ENCODE data around the gene ADAM30.

Gene ADAM30

DNA sequence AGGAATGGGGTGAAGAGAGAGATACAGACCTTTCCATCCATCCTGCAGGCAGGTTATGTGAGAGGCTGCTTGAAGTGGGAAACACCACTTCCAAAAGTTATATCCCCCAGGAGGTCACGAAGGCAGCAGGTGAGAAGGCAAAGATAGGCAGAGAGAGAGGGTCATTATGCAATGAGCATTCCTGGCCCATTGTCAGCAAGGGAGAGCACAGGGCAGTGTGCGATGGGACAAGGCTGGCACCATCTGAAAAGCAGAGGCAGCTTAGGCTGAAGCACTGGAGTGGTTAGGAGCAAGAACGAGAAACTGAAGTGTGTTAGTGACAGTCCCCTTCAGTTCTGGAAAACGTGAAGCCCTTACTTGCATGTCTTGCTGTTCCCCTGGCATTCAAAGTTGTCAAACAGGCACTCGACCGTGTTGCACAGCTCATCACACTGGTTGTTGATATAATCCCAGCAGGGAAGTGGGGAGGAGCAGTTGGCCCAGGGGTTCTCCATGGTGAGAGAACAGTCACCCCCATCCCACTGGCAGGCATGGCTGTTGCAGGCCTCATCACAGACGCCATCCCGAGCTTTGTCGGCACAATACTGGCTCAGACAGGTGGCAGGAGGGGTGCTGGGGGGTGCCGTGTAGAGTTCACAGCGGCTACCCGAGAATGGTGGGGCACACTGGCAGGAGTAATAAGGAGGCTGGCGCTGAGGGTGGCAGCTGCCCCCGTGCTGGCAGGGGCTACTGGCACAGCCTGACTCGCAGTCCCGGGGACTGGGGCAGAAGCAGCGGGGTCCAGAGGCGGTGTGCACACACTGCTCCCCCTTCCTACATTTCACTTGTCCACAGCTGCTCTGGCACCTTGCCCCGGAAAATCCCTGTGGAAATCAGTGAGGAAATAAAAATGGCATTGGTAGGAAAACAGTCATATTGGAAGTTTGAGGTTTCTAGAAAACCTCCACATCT is 28.9 kb upstream of the ADAM30 start:
- 91 to 96% methylated on average over 7 to 15 of the region's 19 CpGs for WGBS, 2 experiments (ENCODE audit: insufficient coverage in 2 of 2)

DNA sequence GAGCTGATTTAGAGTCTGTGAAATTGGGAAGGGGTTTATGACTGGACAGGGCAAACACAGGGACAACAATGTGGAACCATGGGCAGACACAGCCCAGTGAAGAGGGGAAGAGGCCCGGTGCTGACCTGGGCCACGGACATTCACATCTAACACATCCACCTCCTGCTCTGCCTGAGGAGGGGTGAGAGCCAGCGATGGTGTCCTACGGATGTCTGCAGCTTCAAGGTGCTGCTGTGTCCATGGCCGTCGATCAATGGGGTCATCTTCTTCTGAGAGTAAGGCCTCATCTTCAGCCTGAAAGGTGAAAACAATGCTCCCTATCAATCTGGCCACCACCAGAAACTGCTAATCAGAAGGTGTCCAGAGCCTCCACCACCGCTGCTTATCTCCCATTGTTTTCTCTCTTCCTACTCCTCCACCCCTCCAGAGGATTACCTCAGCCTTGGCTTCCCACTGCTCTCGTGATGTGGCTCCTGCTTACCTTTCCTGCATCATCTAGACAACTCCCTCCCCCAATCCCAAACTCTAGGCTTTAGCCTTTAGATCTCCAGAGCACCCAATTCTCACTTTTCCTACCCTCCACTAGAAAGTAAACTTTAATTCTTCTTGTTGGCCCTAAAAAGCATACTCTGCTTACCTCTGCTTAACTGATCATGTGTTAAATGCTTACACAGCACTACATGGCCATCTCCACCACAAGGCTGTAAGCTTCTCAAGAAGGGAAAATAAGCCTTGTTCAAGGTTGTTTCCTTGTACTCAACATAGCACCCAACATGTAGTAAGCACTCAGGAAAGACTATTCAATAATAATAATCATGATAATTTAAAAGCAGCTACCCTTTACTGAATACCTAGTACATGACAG is 24.0 kb upstream of the ADAM30 start:
- Histone ChIP-seq H3K4me3 (ENCODE audit: extremely low read depth, insufficient read depth, low read length, poor library complexity, severe bottlenecking) (no peak overlapping the region), H3K9me3 (ENCODE audit: control insufficient read depth, low read length) (no peaks in the 10 kb centered on the region), H3K27ac (ENCODE audit: low read depth, low read length, severe bottlenecking) (no peak overlapping the region), H3K4me1 (ENCODE audit: control insufficient read depth, insufficient read depth, low read length, poor library complexity, severe bottlenecking) (no peaks in the 10 kb centered on the region), H3K36me3 (ENCODE audit: control insufficient read depth, insufficient read depth, low read length) (peaks cover 96% of the 10 kb centered on the region)
- 91 to 97% methylated on average over 5 to 7 of the region's 8 CpGs for WGBS, 2 experiments (ENCODE audit: insufficient coverage in 2 of 2)

More for the DNA sequence above, 28.9 kb upstream of the ADAM30 start:
- Histone ChIP-seq H3K36me3 (ENCODE audit: control insufficient read depth, insufficient read depth, low read length) (peaks cover 89% of the 10 kb centered on the region), H3K27ac (ENCODE audit: low read depth, low read length, severe bottlenecking) (no peak overlapping the region), H3K9me3 (ENCODE audit: control insufficient read depth, low read length) (no peaks in the 10 kb centered on the region), H3K4me1 (ENCODE audit: control insufficient read depth, insufficient read depth, low read length, poor library complexity, severe bottlenecking) (no peaks in the 10 kb centered on the region), H3K4me3 (ENCODE audit: extremely low read depth, insufficient read depth, low read length, poor library complexity, severe bottlenecking) (no peak overlapping the region)

DNA sequence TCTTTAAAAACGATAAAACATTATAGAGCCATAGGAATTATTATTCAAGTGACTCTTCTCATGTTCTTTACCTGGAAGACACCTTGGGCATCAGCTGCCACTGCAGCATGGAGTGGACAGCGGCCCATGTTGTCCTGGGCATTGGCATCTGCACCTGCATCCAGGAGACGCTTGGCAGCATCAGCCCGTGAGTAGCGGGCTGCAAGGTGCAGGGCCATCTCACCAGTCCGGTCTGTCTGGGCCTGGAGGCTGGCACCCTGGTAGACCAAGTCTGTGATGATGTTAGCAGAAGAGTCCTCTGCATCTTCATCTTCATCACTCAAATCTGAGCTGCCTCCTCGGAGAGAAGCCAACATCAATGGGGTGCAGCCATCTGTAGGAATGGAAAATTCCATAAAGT is 22.9 kb upstream of the ADAM30 start:
- Histone ChIP-seq H3K4me1 (ENCODE audit: control insufficient read depth, insufficient read depth, low read length, poor library complexity, severe bottlenecking) (no peaks in the 10 kb centered on the region), H3K9me3 (ENCODE audit: control insufficient read depth, low read length) (no peaks in the 10 kb centered on the region), H3K27ac (ENCODE audit: low read depth, low read length, severe bottlenecking) (no peak overlapping the region), H3K36me3 (ENCODE audit: control insufficient read depth, insufficient read depth, low read length) (peaks cover 97% of the 10 kb centered on the region), H3K4me3 (ENCODE audit: extremely low read depth, insufficient read depth, low read length, poor library complexity, severe bottlenecking) (no peak overlapping the region)
- WGBS, 2 experiments (ENCODE audit: insufficient coverage in 2 of 2), result 95 to 100% methylated on average over 2 to 5 of the region's 7 CpGs

DNA sequence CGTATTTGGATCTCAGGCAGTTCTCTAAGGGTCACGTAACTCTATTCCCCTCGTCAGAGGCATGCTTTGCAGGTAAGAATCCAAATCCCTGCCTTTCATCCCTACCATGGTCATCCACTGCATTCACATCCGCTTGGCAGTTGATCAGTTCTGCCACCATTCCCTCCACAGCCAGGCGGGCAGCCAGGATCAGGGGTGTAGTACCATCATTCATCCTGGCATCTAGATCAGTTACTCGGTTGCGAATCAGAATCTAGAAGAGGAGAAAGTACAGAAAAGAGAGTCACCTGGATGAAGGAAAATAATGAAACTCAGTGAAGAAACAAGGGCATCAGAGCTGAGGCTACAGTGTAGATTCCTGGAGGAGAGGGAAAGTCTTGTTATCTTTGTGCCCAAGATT is 22.0 kb upstream of the ADAM30 start:
- Histone ChIP-seq H3K36me3 (ENCODE audit: control insufficient read depth, insufficient read depth, low read length) (peaks cover 95% of the 10 kb centered on the region), H3K27ac (ENCODE audit: low read depth, low read length, severe bottlenecking) (no peak overlapping the region)
- 87 to 100% methylated on average over 4 to 5 of the region's 7 CpGs for WGBS, 2 experiments (ENCODE audit: insufficient coverage in 2 of 2)

DNA sequence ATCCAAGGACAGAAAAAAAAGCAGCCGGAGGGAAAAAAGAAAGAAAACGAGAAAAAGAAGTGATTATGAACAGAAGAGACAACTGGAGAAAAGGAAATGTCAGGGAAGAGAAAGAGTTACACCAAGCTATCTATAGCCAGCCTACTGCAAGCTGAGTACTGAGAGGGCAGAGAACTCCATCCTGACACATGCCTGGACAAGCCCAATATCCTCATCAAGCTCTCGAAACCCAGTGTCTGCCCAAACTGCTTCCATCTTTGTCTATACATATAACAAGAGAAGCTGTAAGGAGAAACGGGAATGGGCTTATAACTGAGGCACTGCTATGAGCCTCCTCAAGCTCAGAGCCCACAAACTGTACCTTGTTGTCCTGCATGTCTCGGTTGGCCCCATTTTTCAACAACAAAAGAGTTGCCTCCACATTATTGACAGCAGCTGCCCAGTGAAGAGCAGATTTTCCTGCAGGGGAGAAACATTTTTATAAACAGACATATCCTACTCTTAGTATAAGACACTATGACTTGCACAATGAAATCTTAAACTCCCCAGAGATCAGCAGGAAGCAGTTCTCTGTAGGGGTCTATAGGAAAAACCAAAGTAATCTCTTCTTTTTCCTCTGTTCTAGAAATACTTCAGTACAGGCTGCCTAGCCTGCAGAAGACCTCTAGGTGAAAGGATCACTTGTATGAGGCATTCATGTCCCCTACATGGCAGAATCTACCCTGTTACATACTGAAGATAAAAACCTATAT is 21.2 kb upstream of the ADAM30 start:
- Histone ChIP-seq H3K27ac (ENCODE audit: low read depth, low read length, severe bottlenecking) (no peak overlapping the region), H3K9me3 (ENCODE audit: control insufficient read depth, low read length) (no peaks in the 10 kb centered on the region), H3K36me3 (ENCODE audit: control insufficient read depth, insufficient read depth, low read length) (peaks cover 87% of the 10 kb centered on the region), H3K4me1 (ENCODE audit: control insufficient read depth, insufficient read depth, low read length, poor library complexity, severe bottlenecking) (no peaks in the 10 kb centered on the region), H3K4me3 (ENCODE audit: extremely low read depth, insufficient read depth, low read length, poor library complexity, severe bottlenecking) (no peak overlapping the region)
- WGBS, 2 experiments (ENCODE audit: insufficient coverage in 2 of 2), result 92 to 95% methylated on average over 3 to 4 of the region's 5 CpGs

More for the DNA sequence above, 22.0 kb upstream of the ADAM30 start:
- Histone ChIP-seq H3K4me3 (ENCODE audit: extremely low read depth, insufficient read depth, low read length, poor library complexity, severe bottlenecking) (no peak overlapping the region), H3K9me3 (ENCODE audit: control insufficient read depth, low read length) (no peaks in the 10 kb centered on the region), H3K4me1 (ENCODE audit: control insufficient read depth, insufficient read depth, low read length, poor library complexity, severe bottlenecking) (no peaks in the 10 kb centered on the region)

DNA sequence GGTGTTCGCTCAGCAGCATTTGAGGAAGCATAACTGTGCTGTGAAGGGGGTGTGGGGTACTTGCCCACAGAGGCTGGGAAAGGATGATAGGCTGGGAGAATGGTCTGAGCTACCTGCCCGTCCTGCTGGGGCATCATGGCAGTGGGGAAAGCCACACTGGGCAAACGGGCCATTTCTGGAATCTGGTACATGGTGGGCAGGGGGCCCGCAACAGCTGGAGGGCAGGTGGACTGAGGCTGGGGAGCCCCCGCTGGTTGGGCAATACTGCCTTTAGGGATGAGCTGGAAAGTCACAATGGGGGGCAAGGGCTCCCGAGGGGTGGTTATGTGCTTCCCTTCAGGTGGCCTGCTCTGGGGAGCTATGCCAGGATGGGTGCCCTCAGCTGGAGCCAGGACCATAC is 19.2 kb upstream of the ADAM30 start:
- Histone ChIP-seq H3K27ac (ENCODE audit: low read depth, low read length, severe bottlenecking) (no peak overlapping the region), H3K9me3 (ENCODE audit: control insufficient read depth, low read length) (no peaks in the 10 kb centered on the region), H3K36me3 (ENCODE audit: control insufficient read depth, insufficient read depth, low read length) (peaks cover 79% of the 10 kb centered on the region), H3K4me1 (ENCODE audit: control insufficient read depth, insufficient read depth, low read length, poor library complexity, severe bottlenecking) (no peaks in the 10 kb centered on the region), H3K4me3 (ENCODE audit: extremely low read depth, insufficient read depth, low read length, poor library complexity, severe bottlenecking) (no peak overlapping the region)
- 88 to 93% methylated on average over 5 to 6 of the region's 6 CpGs for WGBS, 2 experiments (ENCODE audit: insufficient coverage in 2 of 2)

DNA sequence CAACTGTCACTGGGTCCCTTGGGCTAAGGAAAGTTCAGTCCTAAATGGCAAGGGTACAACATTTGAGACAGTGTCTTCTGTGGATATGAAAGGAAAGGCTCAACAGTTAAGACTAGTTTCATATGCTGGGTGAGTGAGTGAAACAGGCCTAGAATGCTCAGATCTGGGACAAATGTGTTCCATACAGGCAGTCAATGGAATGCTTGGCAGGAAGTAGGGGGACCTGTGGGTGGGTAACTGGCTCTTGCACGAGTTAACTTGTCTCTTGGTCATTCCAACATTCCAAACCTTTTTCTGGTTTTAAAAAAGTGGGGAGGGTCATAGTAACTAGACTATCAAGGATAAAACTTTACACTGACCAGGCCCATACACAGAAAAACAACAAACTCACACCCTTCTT is 17.8 kb upstream of the ADAM30 start:
- H3K4me3 ChIP-seq (ENCODE audit: extremely low read depth, insufficient read depth, low read length, poor library complexity, severe bottlenecking), result no peak overlapping the region
- no peaks in the 10 kb centered on the region for H3K9me3 ChIP-seq (ENCODE audit: control insufficient read depth, low read length)
- H3K4me1 ChIP-seq (ENCODE audit: control insufficient read depth, insufficient read depth, low read length, poor library complexity, severe bottlenecking), result no peaks in the 10 kb centered on the region
- peaks cover 67% of the 10 kb centered on the region for H3K36me3 ChIP-seq (ENCODE audit: control insufficient read depth, insufficient read depth, low read length)
- WGBS, 2 experiments (ENCODE audit: insufficient coverage in 2 of 2), result no CpG with 5 or more reads among the region's 1 CpG
- no peak overlapping the region for H3K27ac ChIP-seq (ENCODE audit: low read depth, low read length, severe bottlenecking)

DNA sequence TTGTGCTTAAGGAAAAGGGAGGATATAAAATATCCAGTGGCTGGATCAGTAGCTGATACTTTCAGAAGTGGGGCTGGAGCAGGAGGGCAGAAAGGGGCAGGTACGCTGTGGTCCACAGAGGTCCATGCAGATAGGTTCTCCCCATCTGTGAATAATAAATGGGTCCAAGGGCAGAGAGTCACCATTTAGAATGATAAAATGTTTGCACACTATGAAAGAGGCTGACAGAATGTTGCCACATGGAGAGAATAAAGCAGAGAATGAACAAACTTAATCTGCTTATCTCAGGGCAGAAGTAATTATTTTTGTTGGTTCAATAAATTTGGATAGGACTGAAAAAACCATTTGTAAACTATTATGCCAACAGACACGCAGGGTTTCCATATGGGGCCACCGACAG is 16.6 kb upstream of the ADAM30 start:
- WGBS, 2 experiments (ENCODE audit: insufficient coverage in 2 of 2), result 96 to 100% methylated on average over 3 of the region's 3 CpGs
- Histone ChIP-seq H3K36me3 (ENCODE audit: control insufficient read depth, insufficient read depth, low read length) (peaks cover 56% of the 10 kb centered on the region), H3K4me1 (ENCODE audit: control insufficient read depth, insufficient read depth, low read length, poor library complexity, severe bottlenecking) (no peaks in the 10 kb centered on the region), H3K9me3 (ENCODE audit: control insufficient read depth, low read length) (no peaks in the 10 kb centered on the region), H3K27ac (ENCODE audit: low read depth, low read length, severe bottlenecking) (no peak overlapping the region), H3K4me3 (ENCODE audit: extremely low read depth, insufficient read depth, low read length, poor library complexity, severe bottlenecking) (no peak overlapping the region)

DNA sequence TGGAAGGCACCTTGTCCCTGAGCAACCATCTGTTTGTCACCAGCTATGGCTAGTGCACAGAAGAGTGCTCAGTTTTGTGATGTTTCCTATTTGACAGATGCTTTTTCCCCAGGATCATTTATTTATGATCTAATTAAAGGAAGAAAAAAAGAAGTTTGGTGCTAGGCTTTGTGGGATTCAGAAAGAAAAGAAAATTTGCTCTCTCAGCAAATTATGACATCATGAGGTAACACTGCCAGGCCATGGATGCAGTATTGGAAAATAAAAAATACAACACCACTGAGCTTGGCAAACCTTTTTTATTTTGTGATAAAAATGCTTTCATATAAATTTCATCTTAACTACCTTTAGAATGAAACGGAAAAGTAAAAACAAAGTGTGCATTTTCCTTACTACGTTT is 15.5 kb upstream of the ADAM30 start:
- no peak overlapping the region for H3K4me3 ChIP-seq (ENCODE audit: extremely low read depth, insufficient read depth, low read length, poor library complexity, severe bottlenecking)
- WGBS, 2 experiments (ENCODE audit: insufficient coverage in 2 of 2), result no CpG with 5 or more reads among the region's 2 CpGs
- H3K36me3 ChIP-seq (ENCODE audit: control insufficient read depth, insufficient read depth, low read length), result peaks cover 44% of the 10 kb centered on the region
- H3K9me3 ChIP-seq (ENCODE audit: control insufficient read depth, low read length), result no peaks in the 10 kb centered on the region
- no peak overlapping the region for H3K27ac ChIP-seq (ENCODE audit: low read depth, low read length, severe bottlenecking)
- H3K4me1 ChIP-seq (ENCODE audit: control insufficient read depth, insufficient read depth, low read length, poor library complexity, severe bottlenecking), result no peaks in the 10 kb centered on the region

DNA sequence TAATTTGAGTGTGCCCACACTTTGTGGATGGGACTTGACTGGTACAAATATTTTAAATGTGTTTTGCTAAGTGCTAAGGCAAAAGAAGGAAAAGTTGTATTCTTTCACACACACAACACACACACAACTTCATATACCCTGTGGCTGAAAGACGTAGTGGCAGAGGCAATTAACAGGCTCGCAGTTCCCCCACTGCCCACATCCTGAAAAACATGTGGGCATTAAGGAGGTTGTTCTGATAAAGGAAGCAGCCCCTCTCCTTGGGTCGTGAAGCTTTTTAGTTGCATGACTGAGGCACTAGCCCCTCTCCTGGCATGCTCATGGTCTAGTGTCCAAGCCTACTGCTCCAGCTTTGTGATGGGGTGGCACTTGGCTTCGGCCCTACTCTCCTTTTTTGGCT is 14.3 kb upstream of the ADAM30 start:
- no peaks in the 10 kb centered on the region for H3K4me1 ChIP-seq (ENCODE audit: control insufficient read depth, insufficient read depth, low read length, poor library complexity, severe bottlenecking)
- no peak overlapping the region for H3K4me3 ChIP-seq (ENCODE audit: extremely low read depth, insufficient read depth, low read length, poor library complexity, severe bottlenecking)
- peaks cover 33% of the 10 kb centered on the region for H3K36me3 ChIP-seq (ENCODE audit: control insufficient read depth, insufficient read depth, low read length)
- H3K9me3 ChIP-seq (ENCODE audit: control insufficient read depth, low read length), result no peaks in the 10 kb centered on the region
- 77 to 94% methylated on average over 2 to 3 of the region's 4 CpGs for WGBS, 2 experiments (ENCODE audit: insufficient coverage in 2 of 2)
- no peak overlapping the region for H3K27ac ChIP-seq (ENCODE audit: low read depth, low read length, severe bottlenecking)

Data from mesodermal cell (in vitro differentiated cells).